A549 (cell line): ENCODE measurements around the gene CMTR1.

Source experiments
- CTCF ChIP-seq: fragments of >200 bp; sonication (Bioruptor Twin); formaldehyde crosslinking; IDR thresholded peaks from 3 replicates; pipeline ENCODE4 v1.5.1; 2016
- HMGXB4 ChIP-seq: fragments of 250-450 bp; sonication (Bioruptor Pico); IDR thresholded peaks from 2 replicates; pipeline ENCODE4 v1.5.0; 2021; ENCODE audit warnings: mild to moderate bottlenecking, moderate library complexity, borderline replicate concordance
- JUNB ChIP-seq: fragments of >200 bp; sonication (Bioruptor Twin); formaldehyde crosslinking; IDR thresholded peaks from 2 replicates; pipeline ENCODE4 v1.6.1; 2016
- MAZ ChIP-seq: fragments of 150-350 bp; IDR thresholded peaks from 2 replicates; pipeline ENCODE4 v1.6.1; 2014; ENCODE audit warnings: antibody characterized with exemption, low read depth, low read length, borderline replicate concordance
- POLR2A ChIP-seq: IDR thresholded peaks from 2 replicates; pipeline ENCODE4 v1.6.1; 2012; ENCODE audit warnings: mild to moderate bottlenecking, low read length
- SMC3 ChIP-seq: fragments of >200 bp; sonication (Bioruptor Twin); formaldehyde crosslinking; IDR thresholded peaks from 3 replicates; pipeline ENCODE4 v1.6.1; 2018; ENCODE audit warnings: inconsistent platforms
- TF ChIP-seq, protein P1 (sequence below): fragments of 250-450 bp; sonication (Bioruptor Pico); IDR thresholded peaks from 2 replicates; pipeline ENCODE4 v1.5.0; 2020; ENCODE audit warnings: low read depth, mild to moderate bottlenecking, moderate library complexity

- no peak for TF ChIP-seq CTCF
- TF ChIP-seq HMGXB4 (CRISPR knock-in tag): no peak
- TF ChIP-seq SMC3: no peak
- TF ChIP-seq, protein P1, sequence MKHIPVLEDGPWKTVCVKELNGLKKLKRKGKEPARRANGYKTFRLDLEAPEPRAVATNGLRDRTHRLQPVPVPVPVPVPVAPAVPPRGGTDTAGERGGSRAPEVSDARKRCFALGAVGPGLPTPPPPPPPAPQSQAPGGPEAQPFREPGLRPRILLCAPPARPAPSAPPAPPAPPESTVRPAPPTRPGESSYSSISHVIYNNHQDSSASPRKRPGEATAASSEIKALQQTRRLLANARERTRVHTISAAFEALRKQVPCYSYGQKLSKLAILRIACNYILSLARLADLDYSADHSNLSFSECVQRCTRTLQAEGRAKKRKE (CRISPR knock-in tag): no peak
- no peak for TF ChIP-seq MAZ
- TF ChIP-seq JUNB: no peak
- no peak for TF ChIP-seq POLR2A
These were observed 80.6 kb downstream of the CMTR1 start for GRCh38 chr6:37513576-37513975.
